ENCODE measurements around the gene HBEGF.
A peak's percentile ranks its signal among the peaks of the same experiment; 100 is the strongest.

The HBEGF gene

DNA sequence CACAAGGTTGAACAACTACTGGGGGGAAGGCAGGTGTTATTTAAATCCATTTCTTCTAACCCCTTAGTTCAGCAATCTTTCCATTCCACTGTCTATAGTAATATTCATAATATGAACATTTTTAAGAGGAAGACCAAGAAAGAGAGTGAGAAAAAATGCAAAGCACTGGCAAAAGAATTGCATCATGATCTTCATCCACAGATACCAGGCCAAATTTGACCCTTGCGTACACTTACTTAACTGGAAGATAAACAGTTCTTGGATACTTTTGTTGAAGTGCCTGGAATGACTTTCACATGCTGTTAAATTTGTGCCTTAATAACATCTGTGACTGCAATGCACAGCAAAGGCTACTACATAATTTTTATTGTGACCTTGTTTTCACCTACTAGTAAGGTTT, 45.3 kb downstream of the HBEGF start:
- DNase-seq = no peak

GRCh38 chr5:140299056-140299455, 47.3 kb downstream of the HBEGF start:
- no peak for DNase-seq

DNA sequence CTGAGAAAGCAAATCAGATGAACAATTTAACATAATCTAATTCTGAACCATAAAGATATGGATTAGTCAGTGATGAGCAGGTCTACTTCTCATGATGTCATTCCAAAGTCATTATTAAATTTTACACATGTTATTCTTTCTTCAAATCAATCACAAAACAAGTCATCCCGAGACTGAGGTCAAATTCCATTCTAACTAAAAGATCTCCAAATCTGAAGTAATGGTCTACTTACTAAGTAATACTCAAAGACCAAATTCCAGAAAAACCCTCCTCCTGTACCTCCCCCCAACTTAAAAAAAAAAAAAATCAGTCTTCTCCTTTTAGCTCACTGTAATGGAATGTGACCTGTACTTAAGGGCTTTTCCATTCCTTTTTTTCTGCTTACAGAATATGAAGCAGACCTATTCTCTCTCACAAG, 48.2 kb downstream of the HBEGF start:
- no peak for DNase-seq

- DNase-seq = no peak
Measured at GRCh38 chr5:140297283-140297682, 49.1 kb downstream of the HBEGF start.

DNA sequence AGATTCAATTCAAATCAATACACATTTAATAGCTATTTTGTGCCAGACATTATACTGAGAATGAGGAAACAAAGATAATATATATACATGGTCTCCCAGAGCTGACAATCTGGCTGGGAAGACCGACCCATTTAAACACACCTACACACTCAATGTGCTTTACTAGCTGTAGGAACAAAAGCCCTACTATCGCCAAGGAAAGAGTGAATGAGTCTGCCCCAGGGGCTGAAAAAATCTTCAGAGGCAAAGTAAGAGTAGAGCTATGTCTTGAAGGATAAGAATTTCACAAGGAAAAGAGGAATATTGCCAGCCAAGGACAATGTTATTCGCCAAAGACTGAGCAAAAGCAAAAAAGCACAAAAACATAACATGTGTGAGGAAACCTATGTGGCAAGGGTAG, 50.1 kb downstream of the HBEGF start:
- no peak for DNase-seq

GRCh38 chr5:140295414-140295813, 51.0 kb downstream of the HBEGF start:
- DNase-seq = peak; percentile 20

DNA sequence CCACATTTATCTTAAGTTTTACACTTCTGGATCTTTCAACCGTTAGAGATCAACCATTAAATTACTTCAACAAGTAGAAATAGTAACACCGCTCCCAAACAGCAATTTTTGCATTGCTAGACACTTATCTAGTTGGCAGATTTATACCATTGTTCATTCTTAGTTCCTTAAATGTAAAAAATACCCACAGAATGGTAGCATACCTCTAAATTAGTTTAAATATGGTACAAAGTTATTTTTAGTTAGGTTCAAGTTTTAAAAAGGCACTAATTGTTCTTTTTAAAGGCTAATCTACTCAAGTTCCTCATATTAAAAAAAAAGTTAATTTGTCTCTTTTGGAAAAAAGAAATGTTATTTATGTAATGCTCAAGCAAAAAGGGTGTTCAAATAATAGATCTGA, 51.6 kb downstream of the HBEGF start:
- DNase-seq = no peak

- DNase-seq = no peak
Measured at GRCh38 chr5:140293849-140294100, 52.6 kb downstream of the HBEGF start.

GRCh38 chr5:140293091-140293848, 53.1 kb downstream of the HBEGF start:
- DNase-seq = no peak

GRCh38 chr5:140292212-140293036, 54.0 kb downstream of the HBEGF start:
- no peak for DNase-seq

DNA sequence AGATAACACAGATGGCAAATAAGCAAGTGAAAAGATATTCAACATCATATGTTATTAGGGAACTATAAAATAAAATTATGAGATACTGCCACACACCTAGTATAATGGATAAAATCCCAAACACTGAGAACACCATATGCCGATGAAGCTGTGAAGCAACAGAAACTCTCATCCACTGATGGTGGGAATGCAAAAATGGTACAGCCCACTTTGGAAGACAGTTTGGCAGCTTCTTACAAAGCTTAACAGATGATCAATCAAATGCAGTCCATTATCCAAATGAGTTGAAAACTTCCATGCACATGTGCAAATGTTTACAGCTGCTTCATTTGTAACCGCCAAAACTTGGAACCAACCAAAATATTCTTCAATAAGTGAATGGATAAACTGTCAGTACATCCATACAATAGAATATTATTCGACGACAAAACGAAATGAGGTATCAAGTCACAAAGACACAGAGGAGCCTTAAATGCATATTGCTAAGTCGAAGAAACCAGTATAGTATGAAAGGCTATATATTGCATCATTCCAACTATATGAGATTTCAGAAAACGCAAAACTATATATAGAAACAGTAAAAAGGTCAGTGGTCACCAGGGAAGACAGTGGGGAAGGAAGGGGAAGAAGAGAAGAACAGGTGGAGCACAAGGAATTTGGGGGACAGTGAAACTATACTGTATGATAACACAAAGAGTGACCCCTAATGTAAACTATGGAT, 58.4 kb downstream of the HBEGF start:
- no peak for DNase-seq

- no peak for DNase-seq
Measured at GRCh38 chr5:140286424-140286823, 60.0 kb downstream of the HBEGF start.

- DNase-seq = no peak
Measured at GRCh38 chr5:140284013-140284412, 62.4 kb downstream of the HBEGF start.

All from NCI-H1105 treated with DMSO at 0.1 percent for 48 hours (cell line).